Uterus (tissue), 2 donors: ENCODE data around the gene SLC25A26.

Experiments
- POLR2A ChIP-seq, 2 donors: fragments of 450-650 bp; IDR thresholded peaks; one replicate each; pipeline ENCODE4 v1.6.1; 2016; ENCODE audit warnings: antibody characterized with exemption in 2 of 2, mild to moderate bottlenecking in 1 of 2, moderate library complexity in 1 of 2
- TF ChIP-seq, protein P1 (sequence below), 4 experiments: fragments of 200-600 bp in 2 of 4; fragments of 450-650 bp in 2 of 4; sonication (generic) in 2 of 4; IDR thresholded peaks; one replicate each; pipeline ENCODE4 v1.5.1; 2016 to 2019; ENCODE audit warnings: antibody characterized with exemption in 4 of 4, mild to moderate bottlenecking in 2 of 4, moderate library complexity in 1 of 4

- TF ChIP-seq, protein P1, sequence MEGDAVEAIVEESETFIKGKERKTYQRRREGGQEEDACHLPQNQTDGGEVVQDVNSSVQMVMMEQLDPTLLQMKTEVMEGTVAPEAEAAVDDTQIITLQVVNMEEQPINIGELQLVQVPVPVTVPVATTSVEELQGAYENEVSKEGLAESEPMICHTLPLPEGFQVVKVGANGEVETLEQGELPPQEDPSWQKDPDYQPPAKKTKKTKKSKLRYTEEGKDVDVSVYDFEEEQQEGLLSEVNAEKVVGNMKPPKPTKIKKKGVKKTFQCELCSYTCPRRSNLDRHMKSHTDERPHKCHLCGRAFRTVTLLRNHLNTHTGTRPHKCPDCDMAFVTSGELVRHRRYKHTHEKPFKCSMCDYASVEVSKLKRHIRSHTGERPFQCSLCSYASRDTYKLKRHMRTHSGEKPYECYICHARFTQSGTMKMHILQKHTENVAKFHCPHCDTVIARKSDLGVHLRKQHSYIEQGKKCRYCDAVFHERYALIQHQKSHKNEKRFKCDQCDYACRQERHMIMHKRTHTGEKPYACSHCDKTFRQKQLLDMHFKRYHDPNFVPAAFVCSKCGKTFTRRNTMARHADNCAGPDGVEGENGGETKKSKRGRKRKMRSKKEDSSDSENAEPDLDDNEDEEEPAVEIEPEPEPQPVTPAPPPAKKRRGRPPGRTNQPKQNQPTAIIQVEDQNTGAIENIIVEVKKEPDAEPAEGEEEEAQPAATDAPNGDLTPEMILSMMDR (IDR thresholded peaks at IDR 0.05): no peak
- TF ChIP-seq POLR2A (IDR thresholded peaks at IDR 0.05): no peak
These were observed 147.2 kb downstream of the SLC25A26 start for GRCh38 chr3:66367979-66368378.
